ENCODE measurements around the gene FNDC5. TPM values are rescaled to one million over a fixed set of nuclear protein-coding genes. Genes with fewer than 3 reads are reported as not detected.

FNDC5 gene
- polyA plus RNA-seq, 1 of the 3 experiments (the other 2 are of a cell fraction) = 0.59 TPM

DNA sequence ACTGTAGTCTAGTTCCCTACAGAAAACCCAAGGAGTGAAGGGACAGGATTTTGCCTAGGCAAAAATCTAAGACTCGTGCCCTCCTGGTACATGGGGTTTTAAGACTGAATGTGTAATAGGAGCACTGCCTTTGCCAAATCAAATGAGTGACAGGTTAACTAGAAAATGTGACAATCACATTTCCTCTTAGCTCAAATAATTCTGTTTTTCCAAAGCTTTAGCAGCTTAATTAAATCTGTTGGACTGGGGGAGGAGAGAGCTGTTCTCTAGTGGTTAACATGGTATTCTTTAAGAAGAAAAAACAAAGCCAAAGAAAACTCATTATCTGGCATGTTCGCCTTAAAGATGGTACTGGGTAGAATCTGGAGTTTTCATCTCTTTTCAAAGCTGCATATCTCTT, 12.6 kb downstream of the FNDC5 start:
- 96% methylated on average over 2 of the region's 2 CpGs for WGBS (ENCODE audit: low lambda C conversion rate)
- ChIA-PET CTCF (interaction anchor here (1.2 to 1.4 kb wide), 3 partner anchors 9 to 146 kb away, joined by 3 to 4 read pairs (median 4); no protein-coding TSS in a partner anchor), POLR2A (no interaction called here)
- Histone ChIP-seq H3K27me3 (ENCODE audit: insufficient read depth) (no peaks in the 10 kb centered on the region), H2AFZ (ENCODE audit: low read depth) (no peak overlapping the region), H3K9me3 (no peaks in the 10 kb centered on the region), H3K79me2 (ENCODE audit: insufficient read depth) (no peaks in the 10 kb centered on the region), H3K4me1 (ENCODE audit: control insufficient read depth in 1 of 2, insufficient read depth in 2 of 2, low read depth in 1 of 2, low read length in 1 of 2) (no peaks in the 10 kb centered on the region), H3K4me2 (no peak overlapping the region), H3K9ac (no peak overlapping the region), H3K36me3 (replicated peaks in 1 of 2; ENCODE audit: control insufficient read depth in 1 of 2, insufficient read depth in 2 of 2, low read length in 1 of 2) (peaks cover 33 to 70% of the 10 kb centered on the region in 2 experiments), H3K27ac (ENCODE audit: low read depth in 2 of 2, low read length in 1 of 2) (no peak overlapping the region), H3F3A (replicated peaks; ENCODE audit: insufficient read depth) (no peaks in the 10 kb centered on the region), H3K9me2 (no peaks in the 10 kb centered on the region), H4K20me1 (ENCODE audit: insufficient read depth) (no peaks in the 10 kb centered on the region), H3K4me3 (ENCODE audit: low read depth in 2 of 2, low read length in 1 of 2) (no peak overlapping the region)
- no peak for TF ChIP-seq RAD21 (IDR thresholded peaks at IDR 0.05; ENCODE audit: low read length)
- TF ChIP-seq FOSL2 (IDR thresholded peaks at IDR 0.05; ENCODE audit: borderline replicate concordance, low read depth) = no peak
- TF ChIP-seq TCF12 (IDR thresholded peaks at IDR 0.05) = no peak
- TF ChIP-seq, protein P1, sequence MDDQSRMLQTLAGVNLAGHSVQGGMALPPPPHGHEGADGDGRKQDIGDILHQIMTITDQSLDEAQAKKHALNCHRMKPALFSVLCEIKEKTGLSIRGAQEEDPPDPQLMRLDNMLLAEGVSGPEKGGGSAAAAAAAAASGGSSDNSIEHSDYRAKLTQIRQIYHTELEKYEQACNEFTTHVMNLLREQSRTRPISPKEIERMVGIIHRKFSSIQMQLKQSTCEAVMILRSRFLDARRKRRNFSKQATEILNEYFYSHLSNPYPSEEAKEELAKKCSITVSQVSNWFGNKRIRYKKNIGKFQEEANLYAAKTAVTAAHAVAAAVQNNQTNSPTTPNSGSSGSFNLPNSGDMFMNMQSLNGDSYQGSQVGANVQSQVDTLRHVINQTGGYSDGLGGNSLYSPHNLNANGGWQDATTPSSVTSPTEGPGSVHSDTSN (IDR thresholded peaks at IDR 0.05) = no peak
- TF ChIP-seq EZH2phosphoT487 (IDR thresholded peaks at IDR 0.05; ENCODE audit: borderline replicate concordance, low read depth) = no peak
- DNase-seq = no peak

DNA sequence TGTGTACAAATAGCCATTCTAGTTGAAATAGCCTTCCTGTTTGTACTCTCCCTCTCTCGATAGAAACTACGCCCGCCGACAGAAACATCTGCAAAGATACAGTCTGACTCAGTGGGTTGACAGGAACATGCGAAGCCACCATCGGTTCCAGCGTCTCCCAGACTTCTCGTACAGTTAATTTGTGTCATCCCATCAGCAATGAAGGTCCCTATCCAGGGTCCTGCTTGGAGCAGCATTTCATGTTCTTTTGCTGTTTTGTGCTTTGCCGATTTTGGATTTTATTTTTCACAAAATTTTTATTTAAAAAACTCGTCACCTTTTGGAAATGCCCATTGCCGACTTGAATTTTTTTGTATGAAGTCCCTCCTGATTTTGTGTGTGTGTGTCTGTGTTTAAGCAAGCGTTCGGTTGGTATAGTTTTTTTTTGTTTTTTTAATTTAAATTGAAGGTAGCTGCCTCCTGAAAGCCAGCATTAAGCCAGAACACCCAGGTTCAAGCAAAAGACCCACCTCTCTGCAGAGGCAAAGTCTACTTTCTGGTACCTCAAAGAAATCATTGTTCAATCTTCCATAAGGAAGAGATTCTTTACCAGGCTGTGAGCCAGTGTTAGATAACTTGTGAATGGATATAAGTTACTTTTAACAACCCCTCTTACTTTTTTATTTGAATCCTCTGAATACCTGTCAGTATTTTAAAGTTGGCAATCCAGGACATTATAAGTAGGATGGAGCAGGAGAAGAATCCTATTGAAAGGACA, 14.7 kb downstream of the FNDC5 start:
- H4K20me1 ChIP-seq (ENCODE audit: insufficient read depth) = no peaks in the 10 kb centered on the region
- H3K9me2 ChIP-seq = no peaks in the 10 kb centered on the region
- peaks cover 43 to 62% of the 10 kb centered on the region in 2 experiments for H3K36me3 ChIP-seq (replicated peaks in 1 of 2; ENCODE audit: control insufficient read depth in 1 of 2, insufficient read depth in 2 of 2, low read length in 1 of 2)
- H3K9me3 ChIP-seq = no peaks in the 10 kb centered on the region
- H2AFZ ChIP-seq (ENCODE audit: low read depth) = no peak overlapping the region
- TF ChIP-seq, protein P2, sequence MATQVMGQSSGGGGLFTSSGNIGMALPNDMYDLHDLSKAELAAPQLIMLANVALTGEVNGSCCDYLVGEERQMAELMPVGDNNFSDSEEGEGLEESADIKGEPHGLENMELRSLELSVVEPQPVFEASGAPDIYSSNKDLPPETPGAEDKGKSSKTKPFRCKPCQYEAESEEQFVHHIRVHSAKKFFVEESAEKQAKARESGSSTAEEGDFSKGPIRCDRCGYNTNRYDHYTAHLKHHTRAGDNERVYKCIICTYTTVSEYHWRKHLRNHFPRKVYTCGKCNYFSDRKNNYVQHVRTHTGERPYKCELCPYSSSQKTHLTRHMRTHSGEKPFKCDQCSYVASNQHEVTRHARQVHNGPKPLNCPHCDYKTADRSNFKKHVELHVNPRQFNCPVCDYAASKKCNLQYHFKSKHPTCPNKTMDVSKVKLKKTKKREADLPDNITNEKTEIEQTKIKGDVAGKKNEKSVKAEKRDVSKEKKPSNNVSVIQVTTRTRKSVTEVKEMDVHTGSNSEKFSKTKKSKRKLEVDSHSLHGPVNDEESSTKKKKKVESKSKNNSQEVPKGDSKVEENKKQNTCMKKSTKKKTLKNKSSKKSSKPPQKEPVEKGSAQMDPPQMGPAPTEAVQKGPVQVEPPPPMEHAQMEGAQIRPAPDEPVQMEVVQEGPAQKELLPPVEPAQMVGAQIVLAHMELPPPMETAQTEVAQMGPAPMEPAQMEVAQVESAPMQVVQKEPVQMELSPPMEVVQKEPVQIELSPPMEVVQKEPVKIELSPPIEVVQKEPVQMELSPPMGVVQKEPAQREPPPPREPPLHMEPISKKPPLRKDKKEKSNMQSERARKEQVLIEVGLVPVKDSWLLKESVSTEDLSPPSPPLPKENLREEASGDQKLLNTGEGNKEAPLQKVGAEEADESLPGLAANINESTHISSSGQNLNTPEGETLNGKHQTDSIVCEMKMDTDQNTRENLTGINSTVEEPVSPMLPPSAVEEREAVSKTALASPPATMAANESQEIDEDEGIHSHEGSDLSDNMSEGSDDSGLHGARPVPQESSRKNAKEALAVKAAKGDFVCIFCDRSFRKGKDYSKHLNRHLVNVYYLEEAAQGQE (IDR thresholded peaks at IDR 0.05; ENCODE audit: low read depth, low read length) = peak; percentile 61; the same call in 1 of the 2 replicates
- TF ChIP-seq SIN3A (IDR thresholded peaks at IDR 0.05; ENCODE audit: borderline replicate concordance, low read depth, low read length) = no peak
- CTCF ChIA-PET = no interaction called here
- no peak overlapping the region for H3K9ac ChIP-seq
- WGBS (ENCODE audit: low lambda C conversion rate) = 96% methylated on average over 13 of the region's 13 CpGs
- H3K4me3 ChIP-seq (ENCODE audit: low read depth in 2 of 2, low read length in 1 of 2) = no peak overlapping the region
- H3K27ac ChIP-seq (ENCODE audit: low read depth in 2 of 2, low read length in 1 of 2) = no peak overlapping the region
- POLR2A ChIA-PET = no interaction called here
- H3K4me1 ChIP-seq (ENCODE audit: control insufficient read depth in 1 of 2, insufficient read depth in 2 of 2, low read depth in 1 of 2, low read length in 1 of 2) = no peaks in the 10 kb centered on the region
- no peaks in the 10 kb centered on the region for H3K79me2 ChIP-seq (ENCODE audit: insufficient read depth)
- H3K4me2 ChIP-seq = no peak overlapping the region
- no peaks in the 10 kb centered on the region for H3F3A ChIP-seq (replicated peaks; ENCODE audit: insufficient read depth)
- DNase-seq = no peak
- H3K27me3 ChIP-seq (ENCODE audit: insufficient read depth) = no peaks in the 10 kb centered on the region

Measured in SK-N-SH (cell line).